ENCODE results near the gene MRTFB. TPM values are rescaled to one million over a fixed set of nuclear protein-coding genes. Genes with fewer than 3 reads are reported as not detected.

Gene MRTFB, protein sequence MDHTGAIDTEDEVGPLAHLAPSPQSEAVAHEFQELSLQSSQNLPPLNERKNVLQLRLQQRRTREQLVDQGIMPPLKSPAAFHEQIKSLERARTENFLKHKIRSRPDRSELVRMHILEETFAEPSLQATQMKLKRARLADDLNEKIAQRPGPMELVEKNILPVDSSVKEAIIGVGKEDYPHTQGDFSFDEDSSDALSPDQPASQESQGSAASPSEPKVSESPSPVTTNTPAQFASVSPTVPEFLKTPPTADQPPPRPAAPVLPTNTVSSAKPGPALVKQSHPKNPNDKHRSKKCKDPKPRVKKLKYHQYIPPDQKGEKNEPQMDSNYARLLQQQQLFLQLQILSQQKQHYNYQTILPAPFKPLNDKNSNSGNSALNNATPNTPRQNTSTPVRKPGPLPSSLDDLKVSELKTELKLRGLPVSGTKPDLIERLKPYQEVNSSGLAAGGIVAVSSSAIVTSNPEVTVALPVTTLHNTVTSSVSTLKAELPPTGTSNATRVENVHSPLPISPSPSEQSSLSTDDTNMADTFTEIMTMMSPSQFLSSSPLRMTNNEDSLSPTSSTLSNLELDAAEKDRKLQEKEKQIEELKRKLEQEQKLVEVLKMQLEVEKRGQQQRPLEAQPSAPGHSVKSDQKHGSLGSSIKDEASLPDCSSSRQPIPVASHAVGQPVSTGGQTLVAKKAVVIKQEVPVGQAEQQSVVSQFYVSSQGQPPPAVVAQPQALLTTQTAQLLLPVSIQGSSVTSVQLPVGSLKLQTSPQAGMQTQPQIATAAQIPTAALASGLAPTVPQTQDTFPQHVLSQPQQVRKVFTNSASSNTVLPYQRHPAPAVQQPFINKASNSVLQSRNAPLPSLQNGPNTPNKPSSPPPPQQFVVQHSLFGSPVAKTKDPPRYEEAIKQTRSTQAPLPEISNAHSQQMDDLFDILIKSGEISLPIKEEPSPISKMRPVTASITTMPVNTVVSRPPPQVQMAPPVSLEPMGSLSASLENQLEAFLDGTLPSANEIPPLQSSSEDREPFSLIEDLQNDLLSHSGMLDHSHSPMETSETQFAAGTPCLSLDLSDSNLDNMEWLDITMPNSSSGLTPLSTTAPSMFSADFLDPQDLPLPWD
- 8.1 to 17.2 TPM (median 13.6 TPM) in 5 replicates for total RNA-seq (2022; extraction: Qiagen RNA extraction)

DNA sequence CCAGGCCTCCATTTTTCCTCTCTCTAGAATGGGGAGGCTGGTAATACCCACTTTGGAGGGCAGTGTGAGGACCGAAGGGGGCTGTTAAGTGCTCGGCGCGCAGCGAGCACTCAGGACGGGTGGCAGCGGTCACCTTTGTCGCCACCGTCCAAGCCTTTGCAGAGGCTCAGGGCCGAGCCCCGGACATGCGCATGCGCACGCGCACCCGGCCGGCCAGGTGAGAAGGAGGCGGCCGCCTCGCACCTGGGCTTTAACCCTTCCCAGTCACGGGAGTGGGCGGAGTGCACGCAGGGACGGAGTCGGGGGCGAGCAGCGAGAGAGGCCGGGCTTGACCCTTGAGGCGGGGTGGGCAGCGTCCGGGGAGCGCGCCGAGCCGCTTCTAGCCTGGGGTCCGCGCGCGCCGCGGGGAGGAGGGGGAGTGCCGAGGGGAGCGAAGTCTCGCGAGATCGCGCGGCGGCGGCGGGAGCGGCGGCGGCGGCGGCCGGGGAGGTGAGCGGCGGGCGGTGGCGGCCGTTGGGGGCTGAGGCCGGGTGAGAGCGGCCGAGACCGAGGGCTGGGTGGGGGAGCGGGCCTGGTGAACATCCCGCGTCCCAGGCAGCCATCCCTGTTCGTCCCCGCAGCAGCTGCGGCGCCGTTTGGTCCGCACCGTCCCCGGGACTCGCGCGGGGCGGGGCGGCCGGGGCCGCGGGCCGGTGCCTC is at the start of gene MRTFB:
Gene MRTFB, plus strand, starts transcription at position 443 of the 699 bp plus-strand sequence. CDS start 69,288 bp downstream, outside the sequence.

Other genes with a start within 250 kb of the MRTFB start
- 5.2 to 8.5 TPM (median 7.6 TPM) in 5 replicates for gene ERCC4, start 151.2 kb upstream of the MRTFB start, total RNA-seq (2022; extraction: Qiagen RNA extraction)

Data from A549 treated with Hydrocortisone at 1 μM for 4 hours (cell line).